HepG2 (cell line): Measurements from ENCODE around the gene KRTDAP. TPM values are rescaled to one million over a fixed set of nuclear protein-coding genes. Genes with fewer than 3 reads are reported as not detected.
A peak's percentile ranks its signal among the peaks of the same experiment; 100 is the strongest.

Experiments
- ATF1 ChIP-seq: IDR thresholded peaks from 2 replicates; pipeline ENCODE4 v1.6.1; 2016; ENCODE audit warnings: mild to moderate bottlenecking, control low read depth
- BATF2 ChIP-seq: sonication (generic); formaldehyde crosslinking; IDR thresholded peaks from 2 replicates; pipeline ENCODE4 v1.8.0; 2022; ENCODE audit warnings: mild to moderate bottlenecking, missing genetic modification reagents, moderate library complexity
- BRCA1 ChIP-seq: sonication (generic); formaldehyde crosslinking; IDR thresholded peaks from 2 replicates; pipeline ENCODE4 v1.4.0; 2020; ENCODE audit warnings: missing genetic modification reagents
- CBX2 ChIP-seq, 2 experiments: fragments of 200-600 bp in 1 of 2; sonication (generic); formaldehyde crosslinking in 1 of 2; IDR thresholded peaks; 2 replicates each; pipeline versions ENCODE4 v1.7.0 to v1.8.1; 2018 to 2022; ENCODE audit warnings: low read depth in 2 of 2, low read length in 1 of 2, mild to moderate bottlenecking in 1 of 2, missing genetic modification reagents in 1 of 2
- CENPX ChIP-seq: sonication (generic); formaldehyde crosslinking; IDR thresholded peaks from 2 replicates; pipeline ENCODE4 v1.9.0; 2021; ENCODE audit warnings: mild to moderate bottlenecking, missing genetic modification reagents, moderate library complexity
- DNMT3B ChIP-seq: conservative IDR thresholded peaks from 2 replicates; pipeline ENCODE4 v1.6.1; 2016; ENCODE audit warnings: missing biosample characterization, control low read depth
- FOXC1 ChIP-seq: sonication (generic); formaldehyde crosslinking; IDR thresholded peaks from 2 replicates; pipeline ENCODE4 v1.8.0; 2022; ENCODE audit warnings: mild to moderate bottlenecking, missing genetic modification reagents, borderline replicate concordance
- FUBP1 ChIP-seq: sonication (generic); formaldehyde crosslinking; IDR thresholded peaks from 2 replicates; pipeline ENCODE4 v1.5.1; 2020; ENCODE audit warnings: missing genetic modification reagents, mild to moderate bottlenecking, borderline replicate concordance
- IRX3 ChIP-seq: sonication (generic); formaldehyde crosslinking; IDR thresholded peaks from 2 replicates; pipeline ENCODE4 v1.8.1; 2023; ENCODE audit warnings: mild to moderate bottlenecking, low read depth, missing genetic modification reagents, borderline replicate concordance
- ISL2 ChIP-seq: sonication (generic); formaldehyde crosslinking; IDR thresholded peaks from 2 replicates; pipeline ENCODE4 v1.5.0; 2020; ENCODE audit warnings: missing genetic modification reagents
- JDP2 ChIP-seq: sonication (generic); formaldehyde crosslinking; IDR thresholded peaks from 2 replicates; pipeline ENCODE4 v1.8.1; 2022; ENCODE audit warnings: missing genetic modification reagents, borderline replicate concordance
- KDM1A ChIP-seq: IDR thresholded peaks from 2 replicates; pipeline ENCODE4 v1.6.1; 2016; ENCODE audit warnings: missing compliant biosample characterization
- MAFK ChIP-seq, 2 experiments: IDR thresholded peaks in 1 of 2; conservative IDR thresholded peaks in 1 of 2; 2 replicates each; pipeline ENCODE4 v1.6.1; 2011; ENCODE audit warnings: improper control_type of control experiment in 2 of 2, low read length in 2 of 2
- NFATC3 ChIP-seq: sonication (generic); formaldehyde crosslinking; IDR thresholded peaks from 2 replicates; pipeline ENCODE4 v1.5.1; 2020; ENCODE audit warnings: mild to moderate bottlenecking, missing genetic modification reagents
- NONO ChIP-seq, 2 experiments: fragments of 450-650 bp in 1 of 2; sonication (generic) in 1 of 2; formaldehyde crosslinking in 1 of 2; IDR thresholded peaks in 1 of 2; conservative IDR thresholded peaks in 1 of 2; 2 replicates each; pipeline versions ENCODE4 v1.6.1 to v1.8.0; 2017 to 2022; ENCODE audit warnings: mild to moderate bottlenecking in 1 of 2, missing genetic modification reagents in 1 of 2, moderate library complexity in 1 of 2
- PHF8 ChIP-seq: sonication (generic); formaldehyde crosslinking; IDR thresholded peaks from 2 replicates; pipeline ENCODE4 v1.5.0; 2020; ENCODE audit warnings: missing genetic modification reagents
- REL ChIP-seq: sonication (generic); formaldehyde crosslinking; conservative IDR thresholded peaks from 2 replicates; pipeline ENCODE4 v1.8.0; 2022; ENCODE audit warnings: mild to moderate bottlenecking, missing genetic modification reagents, moderate library complexity
- SIX4 ChIP-seq: sonication (generic); formaldehyde crosslinking; IDR thresholded peaks from 2 replicates; pipeline ENCODE4 v1.4.0; 2020; ENCODE audit warnings: missing genetic modification reagents
- SPEN ChIP-seq: sonication (generic); formaldehyde crosslinking; IDR thresholded peaks from 2 replicates; pipeline ENCODE4 v1.5.1; 2020; ENCODE audit warnings: low read depth, mild to moderate bottlenecking, missing genetic modification reagents
- ZFP90 ChIP-seq: sonication (generic); formaldehyde crosslinking; IDR thresholded peaks from 2 replicates; pipeline ENCODE4 v1.8.0; 2022; ENCODE audit warnings: missing genetic modification reagents, mild to moderate bottlenecking, inconsistent platforms, borderline replicate concordance
- ZMAT3 ChIP-seq: sonication (generic); formaldehyde crosslinking; conservative IDR thresholded peaks from 2 replicates; pipeline ENCODE4 v1.7.0; 2021; ENCODE audit warnings: missing genetic modification reagents
- ZNF121 ChIP-seq: sonication (generic); formaldehyde crosslinking; IDR thresholded peaks from 2 replicates; pipeline ENCODE4 v1.5.0; 2020; ENCODE audit warnings: mild to moderate bottlenecking, missing genetic modification reagents
- ZNF276 ChIP-seq: sonication (generic); formaldehyde crosslinking; IDR thresholded peaks from 2 replicates; pipeline ENCODE4 v1.4.0; 2020; ENCODE audit warnings: mild to moderate bottlenecking, low read depth, missing genetic modification reagents
- ZNF567 ChIP-seq: sonication (generic); formaldehyde crosslinking; IDR thresholded peaks from 2 replicates; pipeline ENCODE4 v1.8.1; 2023; ENCODE audit warnings: mild to moderate bottlenecking, missing genetic modification reagents, borderline replicate concordance
- ZNF605 ChIP-seq: sonication (generic); formaldehyde crosslinking; IDR thresholded peaks from 2 replicates; pipeline ENCODE4 v1.8.0; 2022; ENCODE audit warnings: mild to moderate bottlenecking, missing genetic modification reagents
- ZNF674 ChIP-seq: sonication (generic); formaldehyde crosslinking; IDR thresholded peaks from 2 replicates; pipeline ENCODE4 v1.5.0; 2020; ENCODE audit warnings: low read depth, mild to moderate bottlenecking, missing genetic modification reagents
- polyA plus RNA-seq, 8 experiments: library from polyadenylated mRNA; depleted of rRNA in 3 of 8; stranded (reverse) in 7 of 8; unstranded in 1 of 8; fragments of >200 nt; fragmentation: Illumina TruSeq in 4 of 8; extraction: Trizol in 4 of 8; gene quantifications; 2 replicates each; pipeline versions ENCODE4 v1.2.1 to v1.2.3, GENCODE V29; 2011 to 2016; ENCODE audit warnings: low read depth in 4 of 8, missing spikeins in 1 of 8, mixed read lengths in 1 of 8; ENCODE audit not compliant: insufficient read depth in 1 of 8
- total RNA-seq, 5 experiments: library from RNA; depleted of rRNA; stranded (reverse); fragments of >200 nt; fragmentation: Illumina TruSeq; extraction: Trizol; gene quantifications; 2 replicates each; pipeline ENCODE4 v1.2.3, GENCODE V29; 2016; ENCODE audit warnings: low read depth in 1 of 5

KRTDAP gene
- total and polyA plus RNA-seq, 2 of the 13 experiments (the other 11 are each of a cell fraction or from before 2014, with no cell fraction given): 0.86 to 1.5 TPM

- TF ChIP-seq SIX4 (0 out of 2 replicates have a peak, but pooled peaks have one; percentile 31), MAFK (conservative IDR thresholded peaks at IDR 0.05 in 1 of 2, IDR thresholded peaks at IDR 0.05 in 1 of 2; ENCODE audit: low read length in 2 of 2) (no peak), NFATC3 (CRISPR knock-in tag) (no peak), ZNF674 (no peak), CBX2 (IDR thresholded peaks at IDR 0.05; ENCODE audit: low read depth, low read length) (no peak), CBX2 (CRISPR knock-in tag; IDR thresholded peaks at IDR 0.05; ENCODE audit: low read depth) (no peak), ZNF276 (CRISPR knock-in tag) (0 out of 2 replicates have a peak, but pooled peaks have one; percentile 66), ZMAT3 (CRISPR knock-in tag) (no peak), ZNF605 (peak; percentile 81), ZFP90 (CRISPR knock-in tag) (no peak), KDM1A (no peak), BRCA1 (CRISPR knock-in tag) (no peak), ATF1 (CRISPR knock-in tag) (no peak), ZNF567 (CRISPR knock-in tag) (no peak; the same call in 1 of the 2 replicates), ISL2 (CRISPR knock-in tag) (peak; percentile 70; the same call in 1 of the 2 replicates), IRX3 (CRISPR knock-in tag) (no peak), SPEN (CRISPR knock-in tag) (peak; percentile 53; the same call in 1 of the 2 replicates), BATF2 (no peak), CENPX (CRISPR knock-in tag) (no peak), REL (CRISPR knock-in tag) (no peak), DNMT3B (no peak), JDP2 (CRISPR knock-in tag) (no peak), PHF8 (peak; percentile 22; the same call in 1 of the 2 replicates), FOXC1 (CRISPR knock-in tag) (no peak), FUBP1 (CRISPR knock-in tag) (no peak), ZNF121 (peak; percentile 93), NONO (IDR thresholded peaks at IDR 0.05) (no peak), NONO (CRISPR knock-in tag; conservative IDR thresholded peaks at IDR 0.05) (0 out of 2 replicates have a peak, but pooled peaks have one; percentile 14)
Measured at GRCh38 chr19:35458731-35459391, 31.4 kb downstream of the KRTDAP start (continued).
